Measurements from ENCODE around the gene PLXNB2.
A peak's percentile ranks its signal among the peaks of the same experiment; 100 is the strongest.

Gene PLXNB2

DNA sequence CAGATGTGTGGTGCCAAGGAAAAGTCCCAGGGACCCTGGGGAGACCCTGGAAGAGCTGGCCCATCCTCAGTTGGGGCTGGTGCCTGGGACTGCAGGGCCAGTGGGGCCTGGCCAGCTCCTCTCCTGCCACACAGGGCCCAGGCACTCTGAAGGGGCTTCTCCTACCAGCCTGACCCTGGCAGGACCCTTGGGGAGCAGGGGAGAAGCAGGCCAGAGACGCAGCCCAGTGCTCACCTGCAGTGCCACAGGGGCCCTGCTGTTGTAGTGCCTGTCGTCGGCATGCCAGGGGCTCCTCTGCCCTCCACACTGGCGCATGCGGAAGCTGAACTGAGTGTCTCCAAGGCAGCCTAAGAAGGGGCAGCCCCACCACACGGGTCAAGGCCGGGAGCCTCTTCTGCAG lies 10.2 kb upstream of the PLXNB2 start:
- H3K27ac Mint-ChIP-seq: no peak overlapping the region
- no peaks in the 10 kb centered on the region for H3K27me3 Mint-ChIP-seq
- H3K4me1 Mint-ChIP-seq: peaks cover 16% of the 10 kb centered on the region
- H3K4me3 Mint-ChIP-seq: no peak overlapping the region
- no peaks in the 10 kb centered on the region for H3K9me3 Mint-ChIP-seq
- no peaks in the 10 kb centered on the region for H3K36me3 Mint-ChIP-seq

DNA sequence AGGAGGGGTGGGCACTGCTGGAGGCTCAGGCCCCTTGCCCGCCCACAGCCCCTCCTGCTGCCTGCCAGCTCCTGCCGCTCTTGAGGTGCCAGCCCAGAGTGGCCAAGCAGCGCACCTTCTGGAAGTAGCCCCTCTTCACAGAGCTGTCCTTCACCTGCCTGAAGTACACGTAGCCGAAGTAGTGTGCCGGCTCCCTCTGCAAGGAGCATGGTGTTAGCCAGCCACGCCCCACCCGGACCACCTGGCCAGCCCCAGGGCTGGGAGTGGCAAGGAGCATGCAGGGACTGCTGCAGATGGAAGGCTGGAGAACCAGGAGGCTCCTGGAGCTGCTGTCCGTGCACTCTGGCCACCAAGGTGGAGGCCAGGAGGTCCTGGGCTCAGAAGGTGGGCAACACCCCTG lies 9.7 kb upstream of the PLXNB2 start:
- Mint-ChIP-seq H3K27me3 (no peaks in the 10 kb centered on the region), H3K27ac (no peak overlapping the region), H3K36me3 (no peaks in the 10 kb centered on the region)

DNA sequence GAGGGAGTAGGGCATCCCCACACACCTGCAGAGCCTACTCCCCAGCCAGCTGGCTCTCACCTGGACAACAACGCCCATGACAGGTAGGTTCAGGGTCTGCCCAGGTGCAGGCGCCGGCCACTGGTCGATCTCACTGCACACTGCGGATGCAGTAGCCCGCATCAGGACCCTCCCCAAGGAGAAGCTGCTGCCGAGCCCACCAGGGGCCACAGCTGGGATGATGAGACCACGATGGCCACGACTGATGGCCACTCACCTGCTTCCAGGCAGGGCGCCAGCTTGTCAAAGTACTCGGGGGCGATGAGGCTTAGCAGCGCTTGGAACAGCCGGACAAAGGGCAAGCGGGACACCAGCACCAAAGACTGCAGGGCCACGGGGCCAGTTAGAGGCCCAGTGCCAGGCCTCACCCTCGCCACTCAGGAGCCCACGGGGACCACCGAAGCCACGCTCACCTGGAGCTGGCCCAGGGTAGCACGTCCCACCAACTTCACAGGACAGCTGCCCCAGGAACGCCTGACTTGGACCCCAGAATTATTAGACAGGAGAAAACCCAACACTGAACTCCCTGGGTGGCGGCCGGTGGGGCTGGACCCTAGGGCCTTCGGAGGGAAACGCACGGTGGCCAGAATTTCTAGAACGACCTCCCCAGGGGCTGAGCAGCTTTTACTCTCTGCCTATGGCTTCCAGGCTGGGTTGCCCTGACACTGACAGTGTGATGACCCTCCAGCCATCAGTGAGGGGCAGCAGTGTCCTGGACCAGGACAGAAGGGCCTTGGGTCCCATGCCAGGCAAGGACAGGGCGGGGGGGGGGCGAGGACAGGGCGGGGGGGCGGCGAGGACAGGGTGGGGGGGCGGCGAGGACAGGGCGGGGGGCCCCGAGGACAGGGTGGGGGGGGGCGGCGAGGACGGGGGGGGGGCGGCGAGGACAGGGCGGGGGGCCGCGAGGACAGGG lies 8.9 kb upstream of the PLXNB2 start:
- Mint-ChIP-seq H3K9me3 (no peaks in the 10 kb centered on the region), H3K36me3 (no peaks in the 10 kb centered on the region), H3K4me1 (peaks cover 16% of the 10 kb centered on the region), H3K27ac (no peak overlapping the region), H3K27me3 (no peaks in the 10 kb centered on the region), H3K4me3 (no peak overlapping the region)

More for the DNA sequence above, 9.7 kb upstream of the PLXNB2 start:
- Mint-ChIP-seq H3K9me3 (no peaks in the 10 kb centered on the region), H3K4me1 (peaks cover 16% of the 10 kb centered on the region), H3K4me3 (no peak overlapping the region)

DNA sequence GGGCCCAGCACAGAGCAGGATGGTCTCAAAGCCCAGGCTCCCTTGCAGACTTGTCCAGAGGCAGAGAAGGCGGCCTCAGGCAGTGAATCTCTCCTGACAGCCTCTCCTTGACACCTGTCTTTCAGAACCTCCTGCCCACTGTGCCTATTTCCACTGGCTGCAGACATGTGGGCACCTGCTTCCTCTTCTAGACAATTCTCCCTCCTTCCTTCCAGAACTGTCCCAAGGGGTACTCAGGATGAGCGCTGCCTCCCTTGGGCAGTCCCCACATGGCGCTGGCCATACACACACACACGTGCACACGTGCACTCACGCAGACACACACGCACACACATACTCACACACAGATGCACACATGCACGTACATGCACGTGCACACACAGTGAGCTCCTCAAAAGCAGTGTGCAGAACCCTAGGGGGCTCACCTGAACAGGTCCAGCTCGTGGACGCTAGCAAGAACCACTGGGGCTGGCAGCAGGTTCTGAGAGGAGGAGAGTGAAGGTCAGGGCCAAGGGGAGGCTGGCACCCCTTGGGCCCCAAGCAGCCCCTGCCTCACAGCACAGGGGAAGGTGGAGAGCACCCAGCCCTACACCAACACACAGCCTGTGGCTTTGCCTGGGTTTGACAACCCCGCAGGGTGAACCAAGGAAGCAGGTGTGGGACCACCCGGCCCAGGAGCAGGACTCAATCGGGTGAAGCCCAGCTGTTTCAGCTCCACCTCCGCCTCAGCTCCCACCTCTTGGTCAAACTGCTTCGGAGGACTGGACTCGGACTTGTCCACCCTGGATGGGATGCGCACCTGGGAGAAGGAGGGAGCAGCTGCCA lies 8.1 kb upstream of the PLXNB2 start:
- Mint-ChIP-seq H3K27ac (no peak overlapping the region), H3K4me3 (peak overlapping the region; percentile 24), H3K9me3 (no peaks in the 10 kb centered on the region), H3K4me1 (peaks cover 16% of the 10 kb centered on the region), H3K27me3 (no peaks in the 10 kb centered on the region), H3K36me3 (no peaks in the 10 kb centered on the region)

DNA sequence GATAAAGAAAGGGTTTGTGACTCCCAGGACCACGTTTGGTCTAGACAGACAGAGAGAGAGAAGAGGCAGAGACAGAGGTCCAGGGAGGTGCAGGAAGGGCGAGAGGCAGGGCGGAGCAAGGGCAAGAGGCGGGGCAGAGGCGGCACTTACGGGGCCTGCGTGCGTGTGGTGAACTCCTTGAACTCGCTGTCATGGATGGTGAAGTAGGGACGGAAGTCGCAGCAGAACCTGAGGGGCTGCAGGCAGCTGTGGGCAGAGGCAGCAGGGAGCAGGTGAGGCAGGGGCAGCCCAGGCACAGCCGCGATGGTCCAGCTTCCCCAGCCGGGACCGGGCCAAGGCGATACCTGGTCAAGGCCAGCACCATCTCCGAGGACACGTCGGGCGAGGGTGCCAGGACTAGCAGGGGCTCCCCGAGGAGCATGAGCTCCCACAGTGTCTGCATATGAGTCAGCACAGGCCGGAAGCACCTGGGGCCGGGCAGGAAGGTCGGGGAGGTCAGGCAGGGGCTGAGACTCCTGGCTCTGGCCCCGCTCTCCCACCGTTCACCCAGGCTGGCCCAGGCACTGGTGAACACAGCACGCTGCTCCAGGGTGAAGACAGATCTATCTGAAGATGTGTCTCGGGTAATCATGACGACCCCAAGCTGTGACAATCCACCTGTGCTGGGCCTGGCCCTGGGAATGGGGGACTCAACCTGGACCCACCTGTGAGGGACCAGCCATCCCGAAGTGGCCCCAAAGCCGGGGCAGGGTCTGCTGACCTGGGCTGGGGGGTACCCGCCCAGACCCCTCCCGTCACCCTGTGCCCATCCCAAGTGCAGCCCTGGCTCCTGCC lies 7.2 kb upstream of the PLXNB2 start:
- Mint-ChIP-seq H3K4me3 (peak overlapping the region; percentile 87), H3K27me3 (no peaks in the 10 kb centered on the region), H3K9me3 (no peaks in the 10 kb centered on the region), H3K4me1 (peaks cover 16% of the 10 kb centered on the region), H3K27ac (peak overlapping the region; percentile 78), H3K36me3 (no peaks in the 10 kb centered on the region)

DNA sequence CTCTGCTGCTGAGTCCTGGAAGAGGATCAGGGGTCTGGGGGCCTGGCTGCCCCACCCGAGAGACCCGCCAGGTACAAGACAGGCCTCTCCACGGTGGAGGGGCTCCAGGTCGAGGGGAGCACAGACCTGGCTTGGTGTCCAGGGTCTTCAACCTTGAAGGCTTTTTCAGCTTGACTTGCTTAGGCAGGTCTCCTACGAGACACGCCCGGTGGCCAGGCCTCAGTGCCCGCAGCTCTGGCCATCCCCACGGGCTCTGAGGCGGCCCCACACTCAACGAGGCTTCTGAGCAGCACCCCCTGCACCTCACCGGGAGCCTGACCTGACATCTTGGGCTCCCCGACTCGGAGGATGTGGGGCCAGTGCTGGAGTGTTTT lies 6.6 kb upstream of the PLXNB2 start:
- Mint-ChIP-seq H3K4me3 (peak overlapping the region; percentile 87), H3K4me1 (peaks cover 16% of the 10 kb centered on the region), H3K27ac (peak overlapping the region; percentile 78), H3K9me3 (no peaks in the 10 kb centered on the region), H3K36me3 (no peaks in the 10 kb centered on the region), H3K27me3 (no peaks in the 10 kb centered on the region)

DNA sequence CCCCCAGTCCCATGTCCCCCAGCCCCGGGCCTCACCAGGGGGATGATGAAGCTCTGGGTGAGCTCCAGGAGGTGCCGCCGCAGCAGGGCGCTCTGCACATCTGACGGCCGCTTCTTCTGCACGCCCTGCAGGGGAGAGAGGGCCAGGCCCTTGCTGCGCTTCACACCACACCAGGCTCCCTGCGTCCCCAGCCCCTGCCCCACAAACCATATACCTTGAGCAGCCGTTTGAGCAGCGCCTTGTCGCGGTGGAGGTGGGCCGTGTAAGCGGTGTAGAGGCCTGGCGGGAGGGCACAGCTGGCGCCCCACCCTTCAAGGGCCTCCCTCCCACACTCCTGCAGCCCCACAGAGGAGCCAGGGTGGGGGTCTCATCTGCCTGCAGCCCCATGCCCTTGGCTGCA lies 6.2 kb upstream of the PLXNB2 start:
- no peak overlapping the region for H3K27ac Mint-ChIP-seq
- H3K27me3 Mint-ChIP-seq: no peaks in the 10 kb centered on the region
- peak overlapping the region; percentile 51 for H3K4me3 Mint-ChIP-seq
- no peaks in the 10 kb centered on the region for H3K9me3 Mint-ChIP-seq
- peaks cover 16% of the 10 kb centered on the region for H3K4me1 Mint-ChIP-seq
- H3K36me3 Mint-ChIP-seq: no peaks in the 10 kb centered on the region

DNA sequence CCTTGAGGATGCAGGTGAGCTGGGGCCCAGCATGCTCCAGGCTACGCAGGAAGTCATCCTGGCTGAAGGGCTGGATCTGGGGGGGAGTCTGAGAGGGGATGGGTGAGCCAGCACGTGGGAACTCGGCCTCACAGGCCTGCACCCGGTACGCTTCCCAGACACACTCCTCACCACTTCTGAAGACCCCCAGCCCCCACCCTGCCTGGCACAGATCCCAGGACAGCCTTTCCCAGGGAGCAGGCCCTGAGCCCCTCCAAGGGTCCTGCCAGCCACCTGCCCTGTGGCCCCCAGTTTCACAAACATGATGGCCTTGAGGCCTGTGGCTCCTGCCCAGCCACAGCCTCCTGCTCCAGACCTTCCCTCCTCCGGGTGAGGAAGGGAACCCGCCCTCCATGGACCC lies 5.6 kb upstream of the PLXNB2 start:
- Mint-ChIP-seq H3K27me3 (no peaks in the 10 kb centered on the region), H3K4me3 (no peak overlapping the region), H3K27ac (no peak overlapping the region), H3K9me3 (no peaks in the 10 kb centered on the region), H3K36me3 (no peaks in the 10 kb centered on the region), H3K4me1 (peaks cover 16% of the 10 kb centered on the region)

DNA sequence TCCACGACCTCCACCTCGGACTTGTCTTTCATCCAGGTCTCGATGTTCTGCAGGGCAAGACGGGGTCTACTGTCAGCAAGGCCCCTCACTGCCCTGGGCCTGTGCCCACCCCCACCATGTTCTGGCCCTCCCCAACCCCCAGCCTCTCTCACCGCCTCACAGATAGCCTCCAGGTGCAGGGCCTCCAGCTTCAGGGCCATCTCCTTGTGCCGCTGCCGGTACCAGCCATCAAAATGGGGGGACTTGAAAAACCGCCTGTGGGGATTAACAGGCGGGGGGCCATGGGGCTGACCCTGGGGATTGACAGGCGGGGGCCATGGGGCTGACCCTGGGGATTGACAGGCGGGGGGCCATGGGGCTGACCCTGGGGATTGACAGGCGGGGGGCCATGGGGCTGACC lies 4.9 kb upstream of the PLXNB2 start:
- peaks cover 16% of the 10 kb centered on the region for H3K4me1 Mint-ChIP-seq
- H3K4me3 Mint-ChIP-seq: no peak overlapping the region
- H3K27ac Mint-ChIP-seq: no peak overlapping the region
- H3K36me3 Mint-ChIP-seq: no peaks in the 10 kb centered on the region
- no peaks in the 10 kb centered on the region for H3K9me3 Mint-ChIP-seq
- no peaks in the 10 kb centered on the region for H3K27me3 Mint-ChIP-seq

DNA sequence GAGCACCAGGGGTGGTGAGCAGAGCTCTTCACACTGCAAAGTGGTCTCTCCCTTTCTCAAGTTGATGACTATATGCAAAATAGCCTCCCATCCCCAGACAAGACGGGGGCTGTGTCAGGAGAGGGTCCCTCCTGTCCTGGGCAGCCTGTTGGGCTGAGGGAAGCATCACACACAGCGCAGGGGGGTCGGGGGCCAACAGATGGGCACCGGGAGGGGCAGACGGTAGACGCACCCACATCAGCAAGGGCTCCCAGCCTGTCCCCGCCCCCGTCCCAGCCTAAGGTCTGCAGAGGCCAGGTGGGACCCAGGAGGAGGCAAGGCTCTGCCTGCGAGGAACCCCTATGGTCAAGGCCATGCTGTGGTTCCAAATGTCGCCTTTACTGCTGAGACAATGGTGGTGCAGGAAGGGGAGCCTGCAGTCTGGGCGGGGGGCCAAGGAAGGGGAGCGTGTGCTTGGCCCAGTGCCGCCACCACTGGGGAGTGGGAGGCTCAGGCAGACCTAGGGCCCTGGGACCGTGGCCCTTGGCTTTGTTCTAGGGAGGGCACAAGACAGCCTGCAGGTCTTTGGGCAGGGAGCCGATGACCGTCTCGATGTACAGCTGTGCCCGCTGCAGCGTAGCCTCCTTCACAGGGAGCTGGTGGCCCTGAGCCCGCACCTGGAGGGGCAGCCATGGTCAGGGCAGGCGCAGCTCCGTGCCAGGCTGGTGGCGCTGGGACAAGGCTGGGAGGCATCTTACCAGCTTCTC lies 4.3 kb upstream of the PLXNB2 start:
- Mint-ChIP-seq H3K9me3 (no peaks in the 10 kb centered on the region), H3K4me1 (peaks cover 16% of the 10 kb centered on the region), H3K36me3 (no peaks in the 10 kb centered on the region), H3K27me3 (no peaks in the 10 kb centered on the region), H3K27ac (no peak overlapping the region), H3K4me3 (no peak overlapping the region)

DNA sequence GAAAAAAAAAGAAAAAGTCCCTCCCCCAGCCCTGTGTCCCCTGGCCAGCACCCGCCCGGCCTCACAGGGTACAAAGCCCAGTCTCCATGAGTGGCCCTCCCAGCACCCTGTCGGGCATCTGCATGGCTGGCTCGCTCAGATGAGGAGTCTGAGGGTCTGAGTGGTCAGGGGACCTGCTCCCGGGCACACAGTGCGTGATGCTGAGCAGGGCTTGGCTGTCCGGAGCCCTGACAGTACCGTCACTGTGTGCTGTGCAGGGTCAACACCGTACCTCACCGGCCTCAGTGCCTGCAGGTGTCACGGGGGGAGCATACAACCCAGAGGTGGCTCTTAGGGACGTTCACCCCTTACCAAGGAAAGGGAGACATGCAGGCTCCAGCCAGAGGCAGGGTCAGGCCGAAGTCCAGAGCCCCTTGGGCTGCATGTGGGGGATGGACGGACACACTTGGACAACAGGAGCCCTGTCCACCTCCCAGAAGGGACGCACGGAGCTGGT lies 3.6 kb upstream of the PLXNB2 start:
- Mint-ChIP-seq H3K4me3 (no peak overlapping the region), H3K9me3 (no peaks in the 10 kb centered on the region), H3K4me1 (peaks cover 20% of the 10 kb centered on the region), H3K27me3 (peaks cover 1% of the 10 kb centered on the region), H3K36me3 (no peaks in the 10 kb centered on the region), H3K27ac (no peak overlapping the region)

DNA sequence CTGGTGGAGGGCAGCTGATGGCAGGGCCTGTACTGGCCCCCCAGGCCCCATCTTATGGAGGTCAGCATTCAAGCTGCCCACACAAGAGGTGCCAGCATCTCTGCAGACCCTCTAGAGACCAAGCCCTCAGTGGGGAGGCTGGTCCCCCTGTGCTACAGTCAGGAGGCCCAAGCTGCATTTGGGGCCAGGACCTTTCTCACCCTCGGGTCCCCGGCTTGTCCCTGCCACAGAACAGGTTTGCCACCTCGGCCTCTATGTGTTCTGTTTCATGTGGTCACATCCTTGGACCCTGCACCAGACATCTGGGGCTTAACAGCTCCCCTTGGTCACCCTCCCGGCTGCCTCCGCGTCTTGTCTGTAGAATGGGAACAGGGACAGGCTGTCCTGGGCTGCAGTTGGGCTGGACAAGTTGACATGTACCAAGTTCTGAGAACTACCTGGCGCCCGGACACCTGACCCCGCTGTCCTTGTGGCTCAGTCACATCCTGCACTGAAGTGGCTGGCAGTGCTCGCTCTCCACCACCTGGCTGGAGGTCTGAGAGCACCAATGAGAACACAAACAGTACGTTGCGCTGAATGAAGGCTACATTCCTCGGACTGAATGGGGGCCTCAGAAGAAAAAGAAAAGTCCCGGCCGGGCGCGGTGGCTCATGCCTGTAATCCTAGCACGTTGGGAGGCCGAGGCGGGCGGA lies 2.7 kb upstream of the PLXNB2 start:
- Mint-ChIP-seq H3K36me3 (no peaks in the 10 kb centered on the region), H3K27ac (no peak overlapping the region), H3K27me3 (peaks cover 3% of the 10 kb centered on the region), H3K4me1 (peaks cover 17% of the 10 kb centered on the region), H3K9me3 (no peaks in the 10 kb centered on the region), H3K4me3 (no peak overlapping the region)

DNA sequence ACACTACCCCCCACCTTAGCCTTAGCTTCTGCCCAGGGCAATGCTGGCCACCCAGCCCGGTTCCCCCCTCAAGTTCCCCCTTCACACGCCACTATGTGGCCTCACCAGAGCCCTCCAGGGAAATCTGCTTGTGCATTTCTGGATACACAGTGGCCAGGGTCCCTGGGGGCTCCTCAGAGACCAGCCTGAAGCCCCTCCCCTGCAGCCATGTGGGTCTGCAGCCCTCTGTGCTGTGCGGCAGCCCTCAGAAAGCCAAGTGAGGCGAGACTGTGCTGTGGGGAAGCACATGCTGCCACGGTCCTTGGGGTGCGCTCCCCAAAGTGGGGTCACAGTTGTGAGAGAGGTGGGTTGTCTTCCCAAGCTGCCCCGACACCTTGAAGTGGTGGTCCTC lies 2.1 kb upstream of the PLXNB2 start:
- no peak overlapping the region for H3K4me3 Mint-ChIP-seq
- peaks cover 16% of the 10 kb centered on the region for H3K4me1 Mint-ChIP-seq
- H3K27ac Mint-ChIP-seq: no peak overlapping the region
- peaks cover 3% of the 10 kb centered on the region for H3K27me3 Mint-ChIP-seq
- no peaks in the 10 kb centered on the region for H3K9me3 Mint-ChIP-seq
- H3K36me3 Mint-ChIP-seq: no peaks in the 10 kb centered on the region

DNA sequence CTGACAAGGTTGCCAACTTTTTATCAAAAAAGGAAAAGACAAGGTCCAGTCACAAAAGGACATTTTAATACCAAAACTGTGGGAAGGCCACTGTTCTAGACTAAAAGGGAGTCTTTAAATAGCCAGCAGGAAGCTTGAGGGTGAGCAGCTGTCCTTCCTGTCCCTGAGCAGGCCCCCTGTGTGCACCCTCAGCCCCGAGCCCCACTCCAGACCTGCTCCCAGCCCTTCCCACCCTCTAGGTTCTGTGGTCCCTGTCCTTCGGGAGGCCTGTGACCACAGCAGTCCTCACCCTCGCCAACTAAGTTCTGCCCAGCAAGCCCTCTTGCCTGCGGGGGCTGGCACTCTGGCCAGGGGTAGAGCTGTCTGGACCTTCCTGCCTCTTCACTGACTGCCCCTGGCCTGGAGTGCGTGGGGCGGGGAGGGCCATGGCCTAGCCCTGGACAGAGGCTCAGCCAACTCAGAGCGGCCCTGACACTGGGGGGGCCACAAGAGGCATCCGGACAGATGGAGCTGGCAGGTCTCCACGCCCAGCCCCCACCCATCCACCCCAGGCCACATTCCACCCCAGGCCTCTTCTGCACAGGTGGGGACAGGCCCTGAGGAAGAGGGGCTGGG lies 1.6 kb upstream of the PLXNB2 start:
- Mint-ChIP-seq H3K9me3 (no peaks in the 10 kb centered on the region), H3K27ac (no peak overlapping the region), H3K4me3 (no peak overlapping the region), H3K4me1 (peaks cover 11% of the 10 kb centered on the region), H3K36me3 (no peaks in the 10 kb centered on the region), H3K27me3 (peaks cover 5% of the 10 kb centered on the region)

Data from activated naive CD4-positive, alpha-beta T cell treated with anti-CD3 and anti-CD28 coated beads, Interleukin-2, amount 50 U/mL, for 24 hours (primary cell).